ENCODE measurements around the gene TEX48. TPM values are rescaled to one million over a fixed set of nuclear protein-coding genes. Genes with fewer than 3 reads are reported as not detected.

Gene TEX48
- polyA plus RNA-seq, 2 of the 4 experiments (the other 2 are of a cell fraction) = not detected

DNA sequence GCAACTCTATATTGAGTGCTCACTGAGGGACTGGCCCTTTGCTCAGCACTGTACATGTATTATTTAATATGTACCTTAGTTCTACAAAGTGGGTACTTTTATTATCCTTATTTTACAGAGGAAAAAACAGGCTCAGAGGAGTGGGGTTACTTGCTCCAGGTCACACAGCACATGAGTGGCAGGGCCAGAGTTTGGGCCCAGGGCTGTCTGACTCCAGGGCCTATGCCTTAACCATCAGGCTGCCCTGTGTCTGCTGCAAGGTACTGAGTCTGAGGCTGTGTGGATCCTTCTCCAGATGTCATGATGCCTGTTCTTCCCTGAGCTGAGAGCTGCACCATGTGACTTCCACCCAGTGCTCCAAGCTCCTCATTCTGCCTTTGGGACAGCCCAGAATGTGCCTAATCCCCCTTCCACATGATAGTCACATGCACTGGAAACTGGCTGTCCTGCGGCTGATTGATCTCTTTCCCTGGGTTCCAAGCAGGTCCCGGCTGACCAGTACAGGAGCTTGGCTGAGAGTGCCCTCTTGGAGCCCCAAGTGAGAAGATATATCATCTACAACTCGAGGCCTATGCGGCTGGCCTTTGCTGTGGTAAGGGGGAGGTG lies 55.5 kb downstream of the TEX48 start:
- WGBS (ENCODE audit: missing lambda C conversion rate) = 93% methylated on average over 3 of the region's 4 CpGs
- TF ChIP-seq, protein P1, sequence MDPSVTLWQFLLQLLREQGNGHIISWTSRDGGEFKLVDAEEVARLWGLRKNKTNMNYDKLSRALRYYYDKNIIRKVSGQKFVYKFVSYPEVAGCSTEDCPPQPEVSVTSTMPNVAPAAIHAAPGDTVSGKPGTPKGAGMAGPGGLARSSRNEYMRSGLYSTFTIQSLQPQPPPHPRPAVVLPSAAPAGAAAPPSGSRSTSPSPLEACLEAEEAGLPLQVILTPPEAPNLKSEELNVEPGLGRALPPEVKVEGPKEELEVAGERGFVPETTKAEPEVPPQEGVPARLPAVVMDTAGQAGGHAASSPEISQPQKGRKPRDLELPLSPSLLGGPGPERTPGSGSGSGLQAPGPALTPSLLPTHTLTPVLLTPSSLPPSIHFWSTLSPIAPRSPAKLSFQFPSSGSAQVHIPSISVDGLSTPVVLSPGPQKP (IDR thresholded peaks at IDR 0.05; ENCODE audit: low read depth, low read length) = no peak
- TF ChIP-seq HEYL (CRISPR knock-in tag; IDR thresholded peaks at IDR 0.05) = no peak
- TF ChIP-seq CBX2 (IDR thresholded peaks at IDR 0.05; ENCODE audit: borderline replicate concordance, low read depth) = no peak
- TF ChIP-seq, protein P2, sequence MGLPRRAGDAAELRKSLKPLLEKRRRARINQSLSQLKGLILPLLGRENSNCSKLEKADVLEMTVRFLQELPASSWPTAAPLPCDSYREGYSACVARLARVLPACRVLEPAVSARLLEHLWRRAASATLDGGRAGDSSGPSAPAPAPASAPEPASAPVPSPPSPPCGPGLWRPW (IDR thresholded peaks at IDR 0.05) = no peak
- TF ChIP-seq NR3C1 (IDR thresholded peaks at IDR 0.05) = no peak
- no peak for TF ChIP-seq MAZ (IDR thresholded peaks at IDR 0.05; ENCODE audit: borderline replicate concordance, low read depth, low read length)
- no peak for TF ChIP-seq KDM5A (IDR thresholded peaks at IDR 0.05)
- TF ChIP-seq ZFP36 (IDR thresholded peaks at IDR 0.05; ENCODE audit: borderline replicate concordance, partially characterized antibody) = no peak
- no peak for TF ChIP-seq JUN (IDR thresholded peaks at IDR 0.05)
- TF ChIP-seq FOSL2 (IDR thresholded peaks at IDR 0.05) = no peak
- no peak for TF ChIP-seq FOSL2 (CRISPR knock-in tag; IDR thresholded peaks at IDR 0.05)
- TF ChIP-seq HOXA7 (CRISPR knock-in tag; IDR thresholded peaks at IDR 0.05) = no peak
- TF ChIP-seq TFCP2L1 (CRISPR knock-in tag; IDR thresholded peaks at IDR 0.05) = no peak
- no peak for TF ChIP-seq RNF2 (IDR thresholded peaks at IDR 0.05; ENCODE audit: borderline replicate concordance, low read depth)
- no peak for TF ChIP-seq CTCF (IDR thresholded peaks at IDR 0.05)
- TF ChIP-seq ATOH8 (CRISPR knock-in tag; IDR thresholded peaks at IDR 0.05; ENCODE audit: low read depth) = no peak
- no peaks in the 10 kb centered on the region for H3K9me3 ChIP-seq
- DNase-seq (ENCODE audit: low read depth in 1 of 2, low spot score in 1 of 2) = no peak
- ChIA-PET POLR2A (no interaction called here), CTCF (interaction anchor here (1.3 to 4.5 kb wide), 4 partner anchors 27 to 192 kb away, joined by 4 to 16 read pairs (median 7); no protein-coding TSS in a partner anchor)
- no peak for FAIRE-seq
- no peak overlapping the region for H3K4me2 ChIP-seq
- ATAC-seq = no peak
- H3K27ac ChIP-seq = no peak overlapping the region
- peaks cover 11% of the 10 kb centered on the region for H3K4me1 ChIP-seq
- H3K4me3 ChIP-seq = no peak overlapping the region

- Histone ChIP-seq H3K27ac (no peak overlapping the region), H3K4me1 (peaks cover 15% of the 10 kb centered on the region), H3K4me2 (no peak overlapping the region), H3K4me3 (no peak overlapping the region), H3K9me3 (no peaks in the 10 kb centered on the region)
- DNase-seq (ENCODE audit: low read depth in 1 of 2, low spot score in 1 of 2) (no peak), FAIRE-seq (no peak), ATAC-seq (no peak)
- ChIA-PET CTCF (interaction anchor here (0.6 to 1.9 kb wide), 5 partner anchors 8 to 283 kb away, joined by 3 to 6 read pairs (median 3); no protein-coding TSS in a partner anchor), POLR2A (no interaction called here)
- TF ChIP-seq RARB (CRISPR knock-in tag; IDR thresholded peaks at IDR 0.05) (no peak), TP53 (CRISPR knock-in tag; IDR thresholded peaks at IDR 0.05) (no peak), CHD2 (IDR thresholded peaks at IDR 0.05; ENCODE audit: low read length, partially characterized antibody) (no peak), HOXA7 (CRISPR knock-in tag; IDR thresholded peaks at IDR 0.05) (no peak), ZFP36 (IDR thresholded peaks at IDR 0.05; ENCODE audit: borderline replicate concordance, partially characterized antibody) (no peak), HOXB5 (CRISPR knock-in tag; IDR thresholded peaks at IDR 0.05) (no peak), CTCF (IDR thresholded peaks at IDR 0.05) (no peak), TFCP2L1 (CRISPR knock-in tag; IDR thresholded peaks at IDR 0.05) (no peak), CEBPB (IDR thresholded peaks at IDR 0.05) (no peak), EHF (CRISPR knock-in tag; IDR thresholded peaks at IDR 0.05) (no peak), SREBF2 (IDR thresholded peaks at IDR 0.05) (no peak), ZNF302 (CRISPR knock-in tag; IDR thresholded peaks at IDR 0.05) (no peak), RNF2 (IDR thresholded peaks at IDR 0.05; ENCODE audit: borderline replicate concordance, low read depth) (no peak)
- TF ChIP-seq, protein P1 (IDR thresholded peaks at IDR 0.05; ENCODE audit: low read depth, low read length) = no peak
- WGBS (ENCODE audit: missing lambda C conversion rate) = 82% methylated on average over 2 of the region's 2 CpGs
Observed at GRCh38 chr9:114624677-114625076, 57.3 kb downstream of the TEX48 start.

All from A549 (cell line).